ENCODE data around the gene CHST11. TPM values are rescaled to one million over a fixed set of nuclear protein-coding genes. Genes with fewer than 3 reads are reported as not detected.

The CHST11 gene
- polyA plus RNA-seq, 1 donor (not counting 4 experiments of a cell fraction or from before 2014, with no cell fraction given): 11.9 TPM

DNA sequence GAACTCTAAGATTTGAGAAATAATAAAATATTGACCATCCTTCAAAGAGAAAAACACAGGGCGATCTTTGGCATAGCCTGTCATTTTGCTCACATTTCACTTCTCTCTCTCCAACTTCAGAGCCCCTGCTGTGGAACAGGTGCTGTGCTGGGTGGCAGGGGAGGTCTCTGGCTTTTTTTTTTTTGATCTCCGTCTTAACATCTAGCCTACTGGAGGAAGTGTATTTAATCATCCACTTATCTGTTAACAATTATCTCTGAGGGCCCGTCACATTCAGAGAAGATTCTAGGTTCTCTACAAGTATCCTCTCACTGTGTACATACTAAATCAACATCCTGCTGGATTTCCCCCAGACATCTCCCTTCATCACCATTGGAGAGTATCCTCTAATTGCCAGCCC is 34.1 kb downstream of the CHST11 start:
- Histone ChIP-seq H3K27me3 (ENCODE audit: control insufficient read depth, extremely low read depth, insufficient read depth, low read length) (no peaks in the 10 kb centered on the region), H3K4me2 (ENCODE audit: control insufficient read depth, extremely low read depth, insufficient read depth, low read depth, low read length) (no peak overlapping the region), H3K4me1 (ENCODE audit: control insufficient read depth, extremely low read depth, insufficient read depth, low read length) (no peaks in the 10 kb centered on the region), H3K79me2 (ENCODE audit: control insufficient read depth, insufficient read depth, low read length) (peaks cover 21% of the 10 kb centered on the region), H2AFZ (ENCODE audit: control insufficient read depth, low read length) (no peak overlapping the region), H3K4me3 (ENCODE audit: control insufficient read depth in 2 of 3, extremely low read depth in 1 of 3, insufficient read depth in 2 of 3, low read depth in 1 of 3, low read length in 3 of 3) (no peak overlapping the region), H3K36me3 (ENCODE audit: control insufficient read depth in 2 of 2, extremely low read depth in 1 of 2, insufficient read depth in 2 of 2, low read length in 2 of 2) (no peaks in the 10 kb centered on the region), H3K9me1 (ENCODE audit: control insufficient read depth, extremely low read depth, insufficient read depth, low read length) (peaks cover under 1% of the 10 kb centered on the region), H3K9me3 (ENCODE audit: control insufficient read depth, low read depth, low read length) (no peaks in the 10 kb centered on the region), H3K9ac (ENCODE audit: control insufficient read depth, extremely low read depth, insufficient read depth, low read length) (no peak overlapping the region), H3K27ac (ENCODE audit: control insufficient read depth, insufficient read depth, low read length) (no peak overlapping the region), H4K20me1 (ENCODE audit: control insufficient read depth, extremely low read depth, insufficient read depth, low read length) (peaks cover 2% of the 10 kb centered on the region)
- FAIRE-seq: no peak
- dilution Hi-C loops (cut with MboI; ENCODE audit: extremely low pct_ligation_motif_present, low sequenced_read_pairs): no loop called here
- no peak for DNase-seq (ENCODE audit: low read depth, low spot score)
- no peak for TF ChIP-seq EZH2 (IDR thresholded peaks at IDR 0.05; ENCODE audit: low read length)
- TF ChIP-seq, protein P1, sequence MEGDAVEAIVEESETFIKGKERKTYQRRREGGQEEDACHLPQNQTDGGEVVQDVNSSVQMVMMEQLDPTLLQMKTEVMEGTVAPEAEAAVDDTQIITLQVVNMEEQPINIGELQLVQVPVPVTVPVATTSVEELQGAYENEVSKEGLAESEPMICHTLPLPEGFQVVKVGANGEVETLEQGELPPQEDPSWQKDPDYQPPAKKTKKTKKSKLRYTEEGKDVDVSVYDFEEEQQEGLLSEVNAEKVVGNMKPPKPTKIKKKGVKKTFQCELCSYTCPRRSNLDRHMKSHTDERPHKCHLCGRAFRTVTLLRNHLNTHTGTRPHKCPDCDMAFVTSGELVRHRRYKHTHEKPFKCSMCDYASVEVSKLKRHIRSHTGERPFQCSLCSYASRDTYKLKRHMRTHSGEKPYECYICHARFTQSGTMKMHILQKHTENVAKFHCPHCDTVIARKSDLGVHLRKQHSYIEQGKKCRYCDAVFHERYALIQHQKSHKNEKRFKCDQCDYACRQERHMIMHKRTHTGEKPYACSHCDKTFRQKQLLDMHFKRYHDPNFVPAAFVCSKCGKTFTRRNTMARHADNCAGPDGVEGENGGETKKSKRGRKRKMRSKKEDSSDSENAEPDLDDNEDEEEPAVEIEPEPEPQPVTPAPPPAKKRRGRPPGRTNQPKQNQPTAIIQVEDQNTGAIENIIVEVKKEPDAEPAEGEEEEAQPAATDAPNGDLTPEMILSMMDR (optimal IDR thresholded peaks at IDR 0.05 in 1 of 3, IDR thresholded peaks at IDR 0.05 in 1 of 3, conservative IDR thresholded peaks at IDR 0.05 in 1 of 3; ENCODE audit: extremely low read depth in 1 of 3, insufficient read depth in 2 of 3, low read length in 3 of 3): no peak

DNA sequence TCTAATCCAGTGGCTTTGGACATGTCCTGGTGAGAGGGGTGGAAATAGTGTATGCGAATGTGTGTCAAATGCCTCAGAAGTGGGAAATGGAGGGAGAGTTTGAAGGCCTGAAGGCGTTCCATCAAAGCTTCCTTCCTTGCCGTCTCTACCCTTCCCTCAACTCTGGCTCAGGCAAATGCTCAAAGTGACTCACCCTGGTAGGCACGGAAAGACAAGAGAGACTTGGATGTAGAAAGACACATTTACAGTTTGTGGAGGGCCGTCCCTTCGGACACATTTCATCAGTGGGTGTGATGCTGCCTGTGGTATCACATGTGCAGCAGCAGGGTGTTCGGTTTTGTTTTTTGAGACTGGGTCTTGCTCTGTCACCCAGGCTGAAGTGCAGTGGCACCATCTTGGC is 36.7 kb downstream of the CHST11 start:
- Histone ChIP-seq H3K27me3 (ENCODE audit: control insufficient read depth, extremely low read depth, insufficient read depth, low read length) (no peaks in the 10 kb centered on the region), H3K4me1 (ENCODE audit: control insufficient read depth, extremely low read depth, insufficient read depth, low read length) (no peaks in the 10 kb centered on the region), H3K4me2 (ENCODE audit: control insufficient read depth, extremely low read depth, insufficient read depth, low read depth, low read length) (no peak overlapping the region), H3K4me3 (ENCODE audit: control insufficient read depth in 2 of 3, extremely low read depth in 1 of 3, insufficient read depth in 2 of 3, low read depth in 1 of 3, low read length in 3 of 3) (no peak overlapping the region), H3K27ac (ENCODE audit: control insufficient read depth, insufficient read depth, low read length) (no peak overlapping the region), H3K79me2 (ENCODE audit: control insufficient read depth, insufficient read depth, low read length) (peaks cover 11% of the 10 kb centered on the region), H3K9me3 (ENCODE audit: control insufficient read depth, low read depth, low read length) (no peaks in the 10 kb centered on the region), H3K36me3 (ENCODE audit: control insufficient read depth in 2 of 2, extremely low read depth in 1 of 2, insufficient read depth in 2 of 2, low read length in 2 of 2) (no peaks in the 10 kb centered on the region), H3K9ac (ENCODE audit: control insufficient read depth, extremely low read depth, insufficient read depth, low read length) (no peak overlapping the region), H3K9me1 (ENCODE audit: control insufficient read depth, extremely low read depth, insufficient read depth, low read length) (no peaks in the 10 kb centered on the region), H4K20me1 (ENCODE audit: control insufficient read depth, extremely low read depth, insufficient read depth, low read length) (no peaks in the 10 kb centered on the region), H2AFZ (ENCODE audit: control insufficient read depth, low read length) (no peak overlapping the region)
- dilution Hi-C loops (cut with MboI; ENCODE audit: extremely low pct_ligation_motif_present, low sequenced_read_pairs): no loop called here
- DNase-seq (ENCODE audit: low read depth, low spot score) (no peak), FAIRE-seq (no peak)
- TF ChIP-seq EZH2 (IDR thresholded peaks at IDR 0.05; ENCODE audit: low read length): no peak
- TF ChIP-seq, protein P1 (optimal IDR thresholded peaks at IDR 0.05 in 1 of 3, IDR thresholded peaks at IDR 0.05 in 1 of 3, conservative IDR thresholded peaks at IDR 0.05 in 1 of 3; ENCODE audit: extremely low read depth in 1 of 3, insufficient read depth in 2 of 3, low read length in 3 of 3): no peak
